Epithelial cell of proximal tubule (primary cell): Measurements from ENCODE around the gene TEX36. TPM values are rescaled to one million over a fixed set of nuclear protein-coding genes. Genes with fewer than 3 reads are reported as not detected.
A peak's percentile ranks its signal among the peaks of the same experiment; 100 is the strongest.
"Not testable (repeated sequence)": the region's sequence is repeated elsewhere in the genome, so short reads cannot be mapped to it uniquely, and the experiment has no call there.

Source experiments
- DNase-seq: peaks from one replicate; pipeline ENCODE4 v3.0.0-alpha.2; 2011; ENCODE audit warnings: low read depth
- H3K4me3 ChIP-seq: 2 replicates; pipeline ENCODE4 v1.5.1; 2011; ENCODE audit warnings: low read depth, mild to moderate bottlenecking, low read length
- CTCF ChIP-seq: conservative IDR thresholded peaks from 2 replicates; pipeline ENCODE4 v1.5.1; 2012; ENCODE audit warnings: low read depth, mild to moderate bottlenecking, low read length
- total RNA-seq: library from RNA; depleted of rRNA; stranded (reverse); fragments of >200 nt; gene quantifications from 2 replicates; pipeline ENCODE4 v1.2.3, GENCODE V29; 2015

Gene TEX36
- not detected in 2 replicates for total RNA-seq

GRCh38 chr10:125683063-125683462 is at the start of gene TEX36:
Gene TEX36 (minus strand): TSS chr10:125683163. CDS start chr10:125682989, 174 bp downstream.
- no peak for DNase-seq
- no peak for TF ChIP-seq CTCF
- H3K4me3 ChIP-seq: no peak within 1 kb of the TSS

GRCh38 chr10:125727436-125727835 is 44.5 kb upstream of the TEX36 start:
- no peak for TF ChIP-seq CTCF
- H3K4me3 ChIP-seq: no peak overlapping the region
- no peak for DNase-seq

GRCh38 chr10:125726914-125727313 is 44.0 kb upstream of the TEX36 start:
- no peak overlapping the region for H3K4me3 ChIP-seq
- no peak for DNase-seq
- no peak for TF ChIP-seq CTCF

GRCh38 chr10:125722811-125723210 is 39.8 kb upstream of the TEX36 start:
- TF ChIP-seq CTCF: no peak
- no peak overlapping the region for H3K4me3 ChIP-seq
- DNase-seq: no peak

- H3K4me3 ChIP-seq: no peak overlapping the region
- no peak for TF ChIP-seq CTCF
- DNase-seq: no peak
These were observed 38.1 kb upstream of the TEX36 start for GRCh38 chr10:125721035-125721434.

GRCh38 chr10:125720002-125720382 is 37.0 kb upstream of the TEX36 start:
- DNase-seq: no peak
- no peak for TF ChIP-seq CTCF
- H3K4me3 ChIP-seq: peak overlapping the region; percentile 95

- peak; percentile 80 for DNase-seq
- TF ChIP-seq CTCF: no peak
- H3K4me3 ChIP-seq: peak within 1 kb of the TSS; percentile 95
These were observed 36.4 kb upstream of the TEX36 start, which contains the start of gene EDRF1 for GRCh38 chr10:125719173-125720001. Gene EDRF1 (plus strand): TSS chr10:125719709. CDS start chr10:125719808, 99 bp downstream.

- not testable (repeated sequence) for H3K4me3 ChIP-seq
These were observed 31.8 kb upstream of the TEX36 start for GRCh38 chr10:125714728-125715127.

More at GRCh38 chr10:125714728-125715127, 31.8 kb upstream of the TEX36 start:
- not testable (repeated sequence) for DNase-seq
